ENCODE results near the gene KHNYN. TPM values are rescaled to one million over a fixed set of nuclear protein-coding genes. Genes with fewer than 3 reads are reported as not detected.
"Not testable (repeated sequence)": the region's sequence is repeated elsewhere in the genome, so short reads cannot be mapped to it uniquely, and the experiment has no call there.

Gene KHNYN
- 10 to 100 TPM; 53.4 to 57.9 TPM for total RNA-seq

DNA sequence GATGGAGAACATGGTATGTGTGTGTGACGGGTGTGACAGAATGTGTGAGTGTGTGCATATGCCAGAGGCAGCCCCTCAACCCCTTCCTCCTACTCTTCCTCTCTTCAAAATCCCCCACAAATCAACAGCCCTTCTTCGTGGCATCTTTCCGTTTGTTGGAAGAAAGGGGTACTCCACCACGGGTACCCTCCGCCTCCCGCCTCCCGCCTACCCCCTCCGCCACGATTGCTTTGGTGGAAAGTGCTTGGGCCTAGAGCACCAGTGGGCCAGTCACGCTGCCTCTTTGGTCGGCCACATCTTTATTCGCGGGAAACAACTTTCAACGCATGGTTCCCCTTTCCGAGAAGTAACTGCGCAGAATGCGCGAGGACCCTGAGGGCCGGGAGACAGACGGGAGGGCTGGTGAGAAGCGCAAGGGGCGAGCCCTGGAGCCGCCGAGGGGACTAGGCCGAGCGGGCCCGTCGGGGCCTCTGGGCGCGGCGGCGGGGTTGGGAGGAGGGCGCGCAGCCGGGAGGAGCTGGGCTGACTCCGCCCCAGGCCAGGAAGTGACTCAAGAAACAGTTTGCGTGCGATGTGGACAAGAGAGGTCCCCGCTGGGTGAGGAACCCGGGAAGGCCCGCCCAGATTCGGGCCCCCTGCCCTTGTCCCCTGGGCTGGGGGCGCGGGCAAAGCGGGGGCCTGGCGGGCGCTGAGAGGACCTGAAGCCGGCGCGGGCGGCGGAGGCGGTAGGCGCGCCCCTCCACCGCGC is at the start of gene KHNYN, which contains the start of gene CBLN3:
KHNYN (plus strand) TSS at position 560 of the 748 bp plus-strand sequence. CDS start 777 bp downstream, outside the sequence.
CBLN3 (minus strand) TSS at position 274 of the 748 bp plus-strand sequence. CDS start 614 bp downstream, outside the sequence.
- CTCF ChIA-PET, result interaction anchor here (1.0 to 11.3 kb wide), 8 partner anchors 10 to 216 kb away, joined by 3 to 334 read pairs (median 22); partner anchors contain the start of genes ADCY4, CHMP4A, CIDEB and LTB4R
- POLR2A ChIA-PET, result interaction anchor here (1.0 to 3.0 kb wide), 10 partner anchors 12 to 281 kb away, joined by 3 to 37 read pairs (median 4); partner anchors contain the start of genes ADCY4, RIPK3 and SDR39U1

GRCh38 chr14:24381363-24382063 is 48.2 kb upstream of the KHNYN start:
- POLR2A ChIA-PET, result no interaction called here
- CTCF ChIA-PET, result no interaction called here

DNA sequence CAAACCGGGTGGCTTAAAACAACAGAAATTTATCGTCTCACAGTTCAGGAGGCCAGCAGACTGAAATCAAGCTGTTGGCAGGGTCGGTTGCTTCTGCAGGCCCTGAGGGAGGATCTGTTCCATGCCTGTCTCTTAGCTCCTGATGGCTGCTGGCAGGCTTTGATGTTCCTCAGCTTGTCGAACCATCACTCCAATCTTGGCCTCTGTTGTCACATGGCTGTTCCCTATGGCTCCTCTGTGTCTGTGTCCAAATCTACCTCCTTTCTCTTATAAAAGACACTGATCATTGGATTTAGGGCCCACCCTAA is 47.7 kb upstream of the KHNYN start:
- POLR2A ChIA-PET, result no interaction called here
- CTCF ChIA-PET, result no interaction called here

- ChIA-PET CTCF (no interaction called here), POLR2A (interaction anchor here (0.6 kb wide), 1 partner anchor 16 kb away, joined by 3 read pairs; the partner anchor contains the start of gene NFATC4)
These were observed 45.6 kb upstream of the KHNYN start for GRCh38 chr14:24384169-24384568.

DNA sequence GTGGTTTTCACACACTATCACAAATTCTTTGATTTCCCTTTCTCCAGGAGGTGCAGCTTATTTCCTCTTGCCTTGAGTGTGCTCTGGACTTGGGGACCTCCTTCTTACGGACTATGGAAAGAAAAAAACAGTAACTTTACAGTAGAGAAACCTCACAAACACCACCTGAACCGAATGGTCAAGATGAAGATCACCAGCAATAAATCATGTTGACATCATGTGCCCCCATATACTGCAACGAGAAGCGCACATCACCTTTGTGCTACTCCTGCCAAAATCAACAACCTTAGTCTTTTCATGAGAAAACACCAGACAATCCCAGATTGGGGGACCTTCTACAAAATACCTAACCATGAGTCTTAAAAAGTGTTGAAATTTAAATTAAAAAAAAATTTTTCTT is 44.2 kb upstream of the KHNYN start:
- ChIA-PET POLR2A (no interaction called here), CTCF (interaction anchor here (0.6 kb wide), 1 partner anchor 58 kb away, joined by 5 read pairs; no protein-coding TSS in a partner anchor)

GRCh38 chr14:24387009-24387345 is 42.8 kb upstream of the KHNYN start:
- ChIA-PET CTCF (no interaction called here), POLR2A (no interaction called here)

DNA sequence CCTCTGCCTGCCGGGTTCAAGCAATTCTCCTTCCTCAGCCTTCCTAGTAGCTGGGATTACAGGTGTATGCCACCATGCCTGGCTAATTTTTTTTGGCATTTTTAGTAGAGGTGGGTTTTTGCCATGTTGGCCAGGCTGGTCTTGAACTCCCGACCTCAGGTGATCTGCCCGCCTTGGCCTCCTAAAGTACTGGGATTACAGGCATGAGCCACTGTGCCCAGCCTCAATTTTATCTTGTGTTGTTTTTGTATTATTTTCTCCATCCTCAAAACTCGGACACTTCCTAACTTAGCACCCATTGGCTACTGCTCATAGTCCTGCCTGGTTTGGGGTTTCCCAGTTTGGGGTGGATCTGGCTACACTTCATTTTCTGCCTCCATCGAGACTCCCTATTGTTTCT is 42.2 kb upstream of the KHNYN start:
- POLR2A ChIA-PET, CTCF ChIA-PET: not testable (repeated sequence)

DNA sequence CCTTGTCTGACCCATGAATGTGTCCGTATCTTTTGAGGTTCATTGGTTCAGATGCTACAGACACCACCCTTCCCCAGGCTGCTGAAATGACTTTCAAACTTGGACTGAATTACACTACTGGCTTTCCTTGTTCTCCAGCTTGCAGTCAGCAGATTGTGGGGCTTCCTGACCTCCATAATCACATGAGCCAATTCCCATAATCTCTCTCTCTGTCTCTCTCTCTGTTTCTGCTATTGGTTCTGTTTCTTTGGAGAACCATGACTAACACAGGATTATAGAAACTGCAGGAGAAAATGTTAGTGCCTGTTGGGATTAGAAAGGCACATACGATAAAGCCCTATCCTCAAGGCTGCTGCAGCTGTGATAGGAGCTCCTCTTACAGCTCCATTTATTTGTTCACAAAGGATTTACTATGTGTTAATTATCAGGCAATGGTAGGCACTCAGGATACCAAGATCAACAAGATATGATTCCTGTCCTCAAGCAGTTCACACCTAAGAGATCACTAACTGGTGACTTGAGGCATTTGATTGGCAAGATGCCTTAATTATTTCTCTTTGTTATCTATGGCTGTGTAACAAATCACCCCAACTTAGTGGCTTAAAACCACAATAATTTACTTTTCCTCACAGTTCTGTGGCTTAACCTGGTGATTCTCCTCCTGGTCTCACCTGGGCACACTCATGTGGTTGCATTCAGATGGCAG is 41.1 kb upstream of the KHNYN start:
- ChIA-PET POLR2A (no interaction called here), CTCF (interaction anchor here (0.6 kb wide), 1 partner anchor 46 kb away, joined by 4 read pairs; no protein-coding TSS in a partner anchor)

DNA sequence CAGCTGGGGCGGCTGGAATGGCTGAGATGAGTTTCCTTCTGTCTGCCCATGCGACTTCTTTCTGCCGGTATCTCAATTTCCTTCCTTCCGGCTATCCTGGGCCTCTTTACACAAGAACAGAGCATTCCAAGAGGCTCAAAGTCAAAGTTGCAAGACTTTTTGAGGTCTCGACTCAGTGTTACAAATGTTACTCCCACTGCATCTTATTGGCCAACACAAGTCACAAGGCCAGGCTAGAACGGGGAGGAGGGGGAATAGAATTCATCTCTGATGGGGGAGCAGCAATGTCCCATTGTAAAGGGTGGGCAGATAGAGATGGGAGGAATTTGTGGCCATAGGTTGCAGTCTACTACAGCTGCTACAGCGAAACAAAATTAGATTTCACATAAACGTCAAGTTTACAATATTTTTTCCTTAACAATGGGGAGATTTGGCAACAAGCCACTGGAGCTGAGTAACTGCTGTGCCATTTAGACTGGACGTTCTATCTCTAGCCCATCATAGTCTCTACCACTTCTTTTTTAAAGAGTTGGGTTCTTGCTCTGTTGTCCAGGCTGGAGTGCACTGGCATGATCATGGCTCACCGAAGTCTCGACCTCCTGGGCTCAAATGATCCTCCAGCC is 40.4 kb upstream of the KHNYN start:
- ChIA-PET POLR2A (no interaction called here), CTCF (no interaction called here)

DNA sequence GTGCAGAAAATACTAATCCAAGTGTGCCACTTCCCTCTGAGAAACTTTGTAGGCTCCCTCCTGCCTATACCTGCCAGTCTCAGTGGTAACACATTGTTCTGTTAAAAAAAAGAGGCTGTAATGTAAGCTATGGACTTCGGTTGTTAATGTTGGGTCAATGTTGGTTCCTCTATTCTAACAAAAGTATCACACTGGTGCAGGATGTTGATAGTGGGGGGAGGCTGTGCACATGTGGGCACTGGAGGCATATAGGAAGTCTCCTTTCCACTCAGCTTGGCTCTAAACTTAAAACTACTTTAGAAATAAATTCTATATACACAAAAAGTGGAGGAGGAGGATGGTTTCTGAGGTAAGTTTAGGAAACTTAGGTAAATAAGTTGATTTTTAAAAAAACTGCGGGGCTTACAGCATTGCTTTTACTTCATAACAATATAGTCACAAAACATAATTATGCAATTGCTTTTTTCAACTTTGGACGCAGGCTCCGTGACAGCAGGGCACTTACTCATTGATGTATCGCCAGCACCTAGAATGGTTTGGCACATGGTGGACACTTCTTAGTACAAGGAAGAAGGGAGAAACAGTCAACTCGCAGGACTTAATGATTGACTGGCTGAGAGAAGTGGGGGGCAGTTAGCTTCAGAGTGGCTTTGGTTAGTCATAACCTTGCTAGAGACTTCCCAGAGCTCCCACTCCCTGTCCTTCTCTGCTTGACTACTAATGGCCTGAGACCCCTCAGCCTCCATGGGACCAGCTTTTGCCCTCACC is 38.9 kb upstream of the KHNYN start:
- POLR2A ChIA-PET, result no interaction called here
- CTCF ChIA-PET, result no interaction called here

GRCh38 chr14:24392325-24393091 is 37.2 kb upstream of the KHNYN start:
- POLR2A ChIA-PET, result no interaction called here
- CTCF ChIA-PET, result interaction anchor here (0.6 kb wide), 1 partner anchor 48 kb away, joined by 3 read pairs; no protein-coding TSS in a partner anchor

DNA sequence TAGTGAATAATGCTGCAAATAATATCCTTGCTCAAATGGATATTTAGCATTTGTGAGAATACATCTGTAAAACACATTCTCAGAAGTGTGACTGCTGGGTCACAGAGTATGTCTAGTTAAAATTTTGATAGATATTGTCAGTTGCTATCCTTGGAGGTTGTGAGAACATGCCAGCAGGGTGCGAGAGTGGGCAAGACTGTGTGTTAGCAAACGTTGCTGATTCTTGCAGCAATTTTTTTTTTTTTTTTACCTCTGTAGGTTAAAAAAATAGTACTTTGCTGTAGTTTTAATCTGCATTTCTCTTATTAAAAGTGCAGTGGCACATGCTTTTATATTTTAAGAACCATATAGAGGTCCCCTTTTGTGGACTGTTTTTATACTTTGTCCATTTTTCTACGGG is 35.5 kb upstream of the KHNYN start:
- ChIA-PET POLR2A (no interaction called here), CTCF (no interaction called here)

GRCh38 chr14:24395609-24396582 is 33.9 kb upstream of the KHNYN start:
- ChIA-PET CTCF (interaction anchor here (0.6 kb wide), 1 partner anchor 48 kb away, joined by 3 read pairs; no protein-coding TSS in a partner anchor), POLR2A (interaction anchor here (0.7 to 1.2 kb wide), 2 partner anchors 34 kb away, joined by 3 to 4 read pairs; partner anchors contain the start of genes CBLN3 and KHNYN)

DNA sequence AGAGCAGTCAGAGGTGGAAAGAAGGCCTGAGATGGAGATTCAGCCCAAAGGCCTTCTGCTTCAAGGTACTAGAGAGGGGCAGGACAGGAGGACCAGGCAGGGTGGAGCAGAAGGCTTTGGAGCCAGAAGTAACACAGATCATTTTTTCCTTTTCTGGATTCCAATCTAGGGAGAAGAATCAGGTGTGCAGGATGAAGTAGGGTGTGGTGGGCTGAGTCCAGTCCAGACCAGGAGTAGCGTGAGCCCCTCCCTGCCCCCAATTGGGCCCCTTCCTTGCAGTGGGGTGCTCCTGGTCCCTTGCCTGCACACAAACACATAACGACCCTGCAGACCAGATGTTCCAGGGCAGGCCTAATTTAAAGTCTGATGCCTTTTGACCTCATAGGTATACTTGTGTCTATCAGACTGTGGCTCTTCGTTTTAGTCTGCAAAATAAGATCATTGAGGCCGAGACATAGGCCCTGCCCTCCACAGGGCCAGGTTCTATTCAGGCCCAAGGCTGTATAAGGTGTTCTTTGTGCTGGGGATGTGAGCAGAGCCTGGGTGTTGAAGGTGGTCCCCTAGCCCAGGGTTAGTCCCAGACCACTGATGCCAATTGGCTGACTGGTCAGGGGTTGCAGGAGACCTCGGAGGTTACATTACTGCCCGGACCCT is 32.0 kb upstream of the KHNYN start:
- CTCF ChIA-PET, result interaction anchor here (0.9 kb wide), 1 partner anchor 64 kb away, joined by 3 read pairs; no protein-coding TSS in a partner anchor
- POLR2A ChIA-PET, result no interaction called here

GRCh38 chr14:24398293-24398652 is 31.5 kb upstream of the KHNYN start:
- ChIA-PET POLR2A (no interaction called here), CTCF (interaction anchor here (2.4 kb wide), 1 partner anchor 65 kb away, joined by 11 read pairs; no protein-coding TSS in a partner anchor)

DNA sequence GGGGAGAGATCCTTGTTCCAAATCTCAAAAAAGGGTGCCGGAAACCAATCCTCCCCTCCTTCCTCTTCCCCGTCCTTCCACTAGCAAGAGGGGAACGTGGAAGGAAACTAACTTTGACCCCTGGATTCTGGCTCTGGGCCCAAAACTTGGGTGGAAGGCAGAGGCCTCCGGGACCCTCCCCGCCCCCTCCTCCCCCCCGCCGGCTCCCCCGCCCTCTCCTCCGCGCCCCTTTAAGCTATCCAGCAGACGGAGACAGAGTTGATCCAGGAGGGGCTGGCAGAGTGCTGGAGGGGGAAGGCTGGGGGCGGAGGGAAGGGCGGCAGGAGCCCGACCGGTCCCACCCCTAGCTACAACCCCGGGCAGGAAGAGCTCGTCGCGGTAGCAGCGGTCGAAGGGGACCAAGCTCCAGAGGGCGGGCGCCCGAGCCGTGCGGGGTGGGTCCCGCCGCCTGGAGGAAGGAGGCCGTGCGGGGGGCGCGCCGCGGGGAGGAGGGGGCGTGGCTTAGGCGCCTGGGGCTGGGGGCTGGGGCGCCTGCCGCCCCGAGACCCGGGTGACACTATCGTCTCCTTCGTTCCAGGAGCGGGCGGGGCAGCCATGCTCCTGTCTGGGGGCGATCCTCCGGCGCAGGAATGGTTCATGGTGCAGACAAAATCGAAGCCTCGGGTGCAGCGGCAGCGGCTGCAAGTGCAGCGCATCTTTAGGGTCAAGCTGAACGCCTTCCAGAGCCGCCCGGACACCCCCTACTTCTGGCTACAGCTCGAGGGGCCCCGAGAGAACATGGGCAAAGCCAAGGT is 30.9 kb upstream of the KHNYN start, which contains the start of gene NYNRIN:
NYNRIN (plus strand) TSS at position 351 of the 794 bp plus-strand sequence; CDS start at position 595, 244 bp downstream.
- CTCF ChIA-PET, result interaction anchor here (0.6 to 2.4 kb wide), 2 partner anchors 66 to 72 kb away, joined by 4 to 11 read pairs; no protein-coding TSS in a partner anchor
- POLR2A ChIA-PET, result no interaction called here

All from activated CD8-positive, alpha-beta memory T cell treated with anti-CD3 and anti-CD28 coated beads for 36 hours (primary cell).